KG1 (cell line): ENCODE data around the gene UPF1.

Experiments used
- DNase-seq: peaks from one replicate; lab custom pipeline; 2025; lab: John Stamatoyannopoulos, UW

Gene UPF1

DNA sequence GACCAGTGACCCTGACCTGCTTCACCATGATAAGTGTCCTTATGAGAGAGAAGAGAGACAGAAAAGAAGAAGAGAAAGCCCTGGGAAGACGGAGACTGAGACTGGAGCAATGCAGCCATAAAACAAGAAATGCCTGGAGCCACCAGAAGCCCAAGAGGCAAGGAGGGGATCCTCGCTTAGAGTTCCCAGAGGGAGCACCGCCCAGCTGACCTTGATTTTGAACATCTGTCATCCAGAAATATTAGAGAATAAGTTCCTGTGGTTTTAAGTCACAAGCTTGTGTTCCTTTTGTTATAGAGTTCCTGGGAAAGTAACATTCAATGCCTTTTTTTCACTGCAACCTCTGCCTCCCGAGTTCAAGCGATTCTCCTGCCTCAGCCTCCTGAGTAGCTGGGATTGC lies 44.0 kb downstream of the UPF1 start:
- DNase-seq, result no peak

DNA sequence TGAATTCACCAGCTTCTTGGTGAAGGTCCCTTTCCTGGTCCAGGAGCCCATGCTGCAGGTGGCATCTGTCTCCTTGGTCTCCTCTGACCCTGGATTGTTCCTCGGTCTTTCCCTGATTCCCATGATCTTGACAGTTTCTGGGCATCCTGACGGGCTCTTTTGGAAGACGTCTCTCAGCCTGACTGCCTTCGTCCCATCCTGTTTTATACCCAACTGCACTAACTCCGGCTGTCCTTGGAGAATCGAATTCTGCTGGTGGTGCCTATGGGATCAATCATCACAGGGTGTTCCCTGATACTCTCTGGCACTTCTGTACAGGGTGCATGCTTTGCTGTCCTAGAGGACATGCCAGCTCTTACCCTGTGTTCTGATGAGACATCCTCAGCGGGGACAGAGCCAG lies 45.1 kb downstream of the UPF1 start:
- no peak for DNase-seq

DNA sequence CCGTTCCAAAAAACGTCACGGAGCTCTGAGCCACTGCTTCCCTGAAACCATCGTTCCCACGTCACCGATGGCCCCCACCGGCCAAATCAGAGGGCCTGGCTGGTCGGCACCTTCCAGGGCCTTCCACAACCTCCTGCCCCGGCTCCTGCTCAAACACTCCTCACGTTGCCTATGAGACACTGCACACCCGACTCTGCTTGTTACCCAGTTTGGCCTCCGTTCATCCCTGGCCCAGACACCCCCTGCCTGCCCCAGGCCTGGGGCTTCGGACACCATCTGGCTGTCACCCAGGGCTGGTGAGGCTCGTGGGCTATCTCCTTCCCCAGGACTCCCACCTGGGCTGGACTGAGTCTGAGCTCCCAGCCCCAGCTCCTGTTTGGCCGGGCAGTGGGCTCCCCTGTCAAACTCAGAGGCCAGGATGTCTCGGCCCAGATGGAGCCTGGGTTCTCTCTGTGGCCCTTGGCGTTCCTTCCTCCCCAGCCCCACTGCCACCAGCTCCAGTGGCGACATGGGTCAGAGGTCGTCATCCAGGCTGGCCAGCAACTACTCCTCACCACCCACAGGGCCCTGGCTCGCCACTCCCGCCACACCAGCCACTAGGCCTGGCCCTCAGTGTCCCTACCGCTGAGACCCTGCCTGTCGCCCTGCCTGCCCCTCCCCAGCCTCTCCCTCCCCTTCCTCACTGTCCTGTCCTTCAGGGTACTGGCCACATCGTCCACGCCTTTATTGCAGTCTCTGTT lies 46.5 kb downstream of the UPF1 start:
- no peak for DNase-seq

DNA sequence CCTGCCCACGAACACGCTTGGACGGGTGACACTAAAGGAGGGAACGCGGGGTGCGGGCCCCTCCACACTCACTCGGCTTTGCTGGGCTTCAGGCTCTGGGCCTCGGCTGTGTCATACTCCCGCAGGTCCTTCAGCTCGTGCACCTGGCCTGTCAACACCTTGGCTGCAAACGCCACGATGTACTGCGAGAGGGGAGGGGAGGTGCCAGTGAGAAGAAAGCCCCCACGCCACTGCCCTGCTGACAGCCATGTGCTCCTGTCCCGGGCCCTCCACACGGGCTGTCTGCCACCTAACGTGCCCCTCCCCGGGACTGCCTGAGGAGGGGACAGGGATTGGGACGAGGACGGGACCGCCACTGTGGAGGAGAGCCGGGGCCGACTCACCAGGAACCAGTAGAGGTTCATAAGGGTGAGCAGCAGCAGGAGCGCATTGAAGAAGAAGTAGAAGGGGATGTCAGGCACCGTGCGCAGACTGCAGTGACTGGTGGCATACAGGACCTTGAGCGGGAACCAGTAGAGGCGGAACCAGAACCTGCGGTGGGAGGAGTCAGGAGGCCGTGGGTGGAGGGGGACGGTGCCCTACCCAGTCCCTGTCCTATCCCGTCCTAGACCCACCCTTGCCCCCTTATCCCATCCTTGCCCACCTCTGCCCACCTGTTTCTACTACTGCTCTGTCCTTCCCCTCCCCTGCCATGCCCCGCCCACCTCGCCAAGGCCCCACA lies 47.3 kb downstream of the UPF1 start:
- DNase-seq, result no peak

DNA sequence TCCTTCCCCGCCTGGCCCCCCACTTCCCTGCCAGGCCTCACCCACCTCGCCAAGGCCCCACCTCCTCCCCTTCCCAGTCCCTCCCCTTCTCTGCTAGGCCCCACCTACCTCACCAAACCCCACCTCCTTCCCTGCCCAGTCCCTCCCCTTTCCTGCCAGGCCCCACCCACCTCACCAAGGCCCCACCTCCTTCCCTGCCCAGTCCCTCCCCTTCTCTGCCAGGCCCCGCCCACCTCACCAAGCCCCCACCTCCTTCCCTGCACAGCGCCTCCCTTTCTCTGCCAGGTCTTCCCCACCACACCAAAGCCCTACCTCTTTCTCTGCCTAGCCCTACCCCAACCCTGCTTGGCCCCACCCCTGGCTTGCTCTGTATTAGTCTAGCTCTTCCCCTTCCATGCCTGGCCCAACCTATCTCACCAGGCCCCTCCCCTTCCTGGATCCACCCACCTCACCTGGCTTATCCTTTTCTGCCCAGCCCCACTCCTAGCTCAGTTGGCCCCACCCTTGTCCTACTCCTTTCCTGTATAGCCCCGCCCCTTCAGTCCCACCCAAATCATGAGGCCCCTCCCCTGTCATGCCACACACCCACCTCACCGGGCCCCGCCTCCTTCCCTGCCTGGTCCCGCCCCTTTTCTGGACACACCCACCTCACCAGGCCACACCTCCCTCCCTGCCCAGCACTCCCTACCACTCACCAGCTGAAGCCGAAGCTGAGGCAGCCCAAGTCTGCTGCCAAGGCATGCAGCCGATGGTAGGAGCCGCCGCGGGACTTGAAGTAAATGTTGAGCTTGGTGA lies 48.0 kb downstream of the UPF1 start:
- DNase-seq, result no peak

DNA sequence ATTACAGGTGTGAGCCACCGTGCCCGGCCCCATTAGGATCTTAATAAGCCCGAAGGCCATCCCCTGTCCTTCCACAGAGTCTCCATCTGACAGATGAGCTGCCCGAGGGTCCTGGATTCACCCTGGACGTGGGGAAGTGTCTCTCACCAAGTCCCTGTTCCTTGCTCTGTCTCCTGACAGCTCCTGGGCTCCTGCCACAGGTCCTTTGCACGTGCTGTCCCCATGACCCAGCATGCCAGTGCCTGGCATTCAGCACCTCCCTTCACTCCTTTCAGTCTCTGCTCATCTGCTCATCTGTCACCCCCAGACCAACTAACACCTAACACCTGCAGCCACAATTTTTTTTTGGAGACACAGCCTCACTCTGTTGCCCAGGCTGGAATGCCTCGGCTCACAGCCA lies 49.7 kb downstream of the UPF1 start:
- no peak for DNase-seq

DNA sequence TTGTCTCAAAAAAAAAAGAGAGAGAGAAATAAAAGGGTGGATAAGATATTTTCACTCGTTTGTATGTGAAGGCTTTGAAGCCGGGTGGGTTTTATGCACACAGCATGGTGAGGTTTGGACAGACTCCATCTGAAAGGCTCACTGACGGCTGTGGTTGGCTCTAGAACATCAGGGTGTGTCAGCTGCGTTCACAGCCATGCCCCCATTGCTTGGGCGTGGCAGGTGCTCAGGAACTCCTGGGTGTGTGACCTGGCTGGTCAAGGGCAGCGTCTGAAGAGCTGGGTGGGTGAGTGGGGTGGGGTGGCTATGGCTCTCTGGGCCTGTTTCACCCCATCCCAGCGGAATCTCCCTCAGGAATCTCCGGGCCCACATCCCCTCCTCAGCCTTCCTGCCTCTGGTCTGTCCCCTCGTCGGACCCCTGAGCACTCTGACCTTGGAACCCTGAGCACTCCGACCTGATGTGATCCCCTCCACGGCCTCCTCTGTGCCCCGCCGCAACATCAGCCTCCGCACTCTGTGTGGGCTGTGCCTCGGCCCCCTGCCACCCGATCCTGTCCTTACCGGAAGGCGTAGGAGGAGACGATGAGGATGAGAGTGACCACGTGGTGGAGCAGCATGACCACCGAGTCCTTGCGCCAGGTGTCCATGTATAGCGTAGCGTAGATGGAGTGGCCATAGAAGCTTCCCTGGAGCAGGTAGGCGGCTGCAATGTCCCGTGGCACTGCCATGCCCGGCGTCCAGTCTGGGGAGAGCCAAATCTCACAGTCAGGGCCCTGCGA lies 52.0 kb downstream of the UPF1 start:
- DNase-seq, result no peak

DNA sequence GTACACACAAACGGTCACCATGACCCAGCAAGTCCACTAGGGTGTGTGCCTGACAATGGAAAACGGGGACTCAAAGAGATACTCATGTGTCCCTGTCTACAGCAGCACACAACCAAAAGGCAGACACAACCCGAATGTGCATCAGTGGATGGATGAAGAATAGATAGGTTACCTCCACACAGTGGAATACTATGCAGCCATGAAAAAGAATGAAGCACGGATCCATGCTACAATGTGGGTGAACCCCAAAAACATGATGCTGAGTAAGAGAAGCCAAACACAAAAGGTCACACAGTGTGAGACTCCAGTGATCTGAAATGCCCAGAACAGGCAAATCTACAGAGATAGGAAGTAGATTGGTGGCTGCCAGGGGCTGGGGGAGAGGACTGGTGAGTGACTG lies 55.2 kb downstream of the UPF1 start:
- no peak for DNase-seq

DNA sequence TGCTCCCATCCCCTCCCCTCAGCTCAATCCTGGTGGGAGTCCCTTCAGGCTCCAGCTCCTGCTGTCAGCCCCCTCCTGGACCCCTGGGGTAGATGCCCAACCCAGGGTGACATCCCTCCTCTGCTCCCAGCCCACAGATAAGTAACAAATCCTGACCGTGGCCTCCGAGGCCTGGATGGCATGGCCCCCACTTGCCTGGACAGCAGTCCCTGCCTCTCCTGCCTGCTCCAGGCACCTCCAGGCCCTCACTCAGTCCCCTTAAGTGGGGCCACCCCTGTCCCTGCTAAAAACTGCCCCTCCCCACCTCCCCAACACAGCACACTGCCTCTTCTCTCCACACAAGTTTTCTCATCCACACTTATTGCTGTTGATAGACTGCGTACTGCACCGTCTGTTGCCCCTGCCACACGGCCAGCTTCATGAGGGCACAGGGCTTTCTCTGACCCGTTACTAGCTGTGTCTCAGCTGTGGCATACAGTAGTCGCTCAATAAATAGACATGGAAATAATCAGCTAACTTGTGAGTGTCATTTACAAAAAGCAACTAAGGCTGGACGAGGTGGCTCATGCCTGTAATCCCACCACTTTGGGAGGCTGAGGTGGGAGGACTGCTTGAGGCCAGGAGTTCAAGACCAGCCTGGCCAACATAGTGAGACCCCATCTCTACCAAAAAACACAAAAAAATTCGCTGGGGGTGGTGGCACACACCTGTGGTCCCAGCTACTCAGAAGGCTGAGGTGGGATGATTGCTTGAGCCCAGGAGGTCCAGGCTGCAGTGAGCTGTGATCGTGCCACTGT lies 58.4 kb downstream of the UPF1 start:
- no peak for DNase-seq

DNA sequence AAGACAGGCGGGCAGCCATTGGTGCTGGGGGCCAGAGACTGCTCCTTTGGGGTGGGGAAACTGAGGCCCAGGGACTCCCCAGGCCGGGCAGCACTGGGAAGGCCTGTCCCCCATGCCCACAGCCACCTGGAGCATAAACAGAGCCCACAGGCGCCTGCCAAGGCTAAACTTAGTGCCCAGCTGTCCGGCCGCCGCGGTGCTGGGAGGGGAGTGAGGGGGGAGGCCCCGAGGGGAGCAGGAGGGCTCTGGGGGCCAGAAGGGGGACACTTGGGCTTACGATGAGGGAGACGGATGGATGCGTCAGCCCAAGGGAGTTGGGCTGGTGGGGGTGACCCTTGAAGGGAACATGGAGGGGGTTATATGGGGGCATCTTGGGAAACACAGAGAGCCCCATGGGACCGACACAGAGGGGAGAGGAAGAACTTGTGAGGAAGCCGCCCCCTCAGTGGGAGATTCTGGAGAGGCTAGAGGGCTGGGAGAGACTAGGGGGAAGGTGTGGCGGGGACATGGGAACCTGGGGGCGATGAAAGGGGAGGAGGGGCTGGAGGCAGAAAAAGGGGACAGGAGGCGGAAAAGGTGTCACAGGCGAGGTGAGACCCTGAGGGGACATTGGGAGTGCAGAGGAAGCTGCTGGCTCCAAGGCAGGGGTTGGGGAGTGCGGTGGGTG lies 62.0 kb downstream of the UPF1 start:
- DNase-seq, result no peak

DNA sequence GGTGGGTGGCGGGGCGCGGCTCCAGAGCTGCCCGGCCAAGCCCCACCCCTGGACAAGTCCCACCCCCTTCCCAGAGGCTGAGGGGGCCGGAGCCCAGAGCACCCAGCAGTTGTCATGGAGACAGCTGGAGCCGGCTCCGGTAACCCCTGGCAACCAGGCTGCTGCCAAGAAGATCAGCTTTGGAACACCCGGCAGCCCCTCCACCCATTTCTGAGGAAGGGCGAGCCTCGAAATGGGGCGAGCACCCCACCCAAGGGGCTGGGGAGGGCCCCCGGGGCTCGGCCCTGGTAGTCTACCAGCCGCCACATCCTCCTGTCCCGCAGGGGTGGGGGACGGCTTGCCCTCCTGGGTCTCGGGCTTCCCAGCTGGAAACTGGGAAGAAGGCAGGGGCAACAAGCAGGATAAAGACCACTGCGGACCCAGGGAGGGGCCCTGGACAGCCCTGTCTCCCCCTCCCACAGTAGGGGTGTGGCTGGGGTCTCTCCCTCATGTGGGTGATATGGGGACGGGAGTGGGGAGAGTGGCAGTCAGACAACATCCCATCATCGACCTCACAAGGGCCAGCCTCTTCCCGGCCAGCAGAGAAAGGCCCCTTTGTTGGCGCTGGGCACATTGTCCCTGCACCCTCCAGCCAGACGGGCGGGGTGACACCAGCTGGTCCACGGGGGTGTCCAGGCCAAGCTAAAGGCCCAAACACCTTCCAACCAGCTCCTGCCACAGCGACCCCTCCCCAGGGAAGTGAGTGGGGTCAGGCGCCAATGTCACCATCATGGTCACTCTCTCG lies 62.7 kb downstream of the UPF1 start:
- no peak for DNase-seq

DNA sequence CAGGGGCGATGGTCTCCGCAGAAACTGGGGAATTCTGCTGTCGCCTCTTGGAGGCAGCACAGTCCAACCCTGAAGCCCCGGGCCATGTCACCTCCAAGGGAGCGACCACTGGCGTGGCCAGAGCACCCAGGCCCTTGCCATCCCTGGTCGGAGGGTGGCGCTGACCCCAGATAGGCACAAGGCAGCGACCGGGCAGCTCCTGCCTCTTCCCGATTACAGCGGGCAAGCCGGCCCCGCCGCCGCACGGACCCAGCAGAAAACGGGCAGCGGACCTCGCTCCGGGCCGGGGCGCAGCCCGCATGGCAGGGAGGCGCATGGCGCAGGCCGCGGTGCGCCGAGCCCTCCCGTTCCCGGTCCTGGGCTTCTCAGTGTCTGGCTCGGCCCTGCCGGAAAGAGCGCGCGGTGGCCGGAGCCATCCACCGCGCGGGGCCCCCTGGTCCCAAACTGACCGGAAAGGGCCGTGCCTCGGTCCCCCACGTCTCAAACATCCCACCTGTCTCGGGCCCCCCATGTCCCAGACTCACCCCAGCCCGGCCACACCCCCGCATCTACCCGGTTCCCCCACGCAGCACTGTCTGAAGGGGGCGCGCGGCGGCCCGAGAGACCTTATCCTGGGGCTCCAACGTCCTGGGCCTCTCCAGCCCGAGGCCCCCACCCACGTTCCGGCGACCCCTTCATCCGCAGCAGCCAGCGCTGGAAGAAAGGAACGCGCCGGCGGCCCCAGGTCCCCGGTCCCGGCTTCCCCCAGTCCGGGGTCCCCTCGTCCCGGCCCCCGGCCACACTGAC lies 63.5 kb downstream of the UPF1 start:
- peak; percentile 18 for DNase-seq

DNA sequence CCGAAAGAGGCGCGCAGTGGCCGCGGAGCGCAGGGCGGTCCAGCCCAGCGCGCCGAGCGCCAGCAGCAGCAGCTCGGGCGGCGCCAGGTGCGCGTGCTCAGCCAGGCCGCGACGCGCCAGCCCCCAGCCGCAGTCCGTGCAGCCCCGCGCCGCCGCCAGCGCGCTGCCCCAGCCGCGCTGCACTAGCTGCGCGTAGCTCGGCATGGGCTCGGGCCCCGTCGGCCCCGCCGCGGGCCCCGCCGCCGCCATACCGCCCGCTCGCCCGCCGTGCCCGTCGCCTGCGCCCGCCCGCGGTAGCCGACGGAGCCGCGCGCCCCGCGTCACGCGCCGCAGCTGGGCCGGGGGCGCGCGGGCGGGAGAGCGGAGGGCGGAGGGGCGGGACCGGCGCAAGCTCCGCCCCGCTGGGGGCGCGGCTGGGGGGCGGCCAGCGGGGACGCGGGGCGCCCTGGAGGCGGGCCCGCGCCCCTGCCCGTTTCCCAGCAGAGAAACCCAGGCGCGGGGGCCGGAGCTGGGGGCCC lies 64.1 kb downstream of the UPF1 start, which contains the start of gene CERS1:
TSS of gene CERS1 (minus strand) at position 335 of the 518 bp plus-strand sequence. CDS start at position 249, 86 bp downstream.
- no peak for DNase-seq

DNA sequence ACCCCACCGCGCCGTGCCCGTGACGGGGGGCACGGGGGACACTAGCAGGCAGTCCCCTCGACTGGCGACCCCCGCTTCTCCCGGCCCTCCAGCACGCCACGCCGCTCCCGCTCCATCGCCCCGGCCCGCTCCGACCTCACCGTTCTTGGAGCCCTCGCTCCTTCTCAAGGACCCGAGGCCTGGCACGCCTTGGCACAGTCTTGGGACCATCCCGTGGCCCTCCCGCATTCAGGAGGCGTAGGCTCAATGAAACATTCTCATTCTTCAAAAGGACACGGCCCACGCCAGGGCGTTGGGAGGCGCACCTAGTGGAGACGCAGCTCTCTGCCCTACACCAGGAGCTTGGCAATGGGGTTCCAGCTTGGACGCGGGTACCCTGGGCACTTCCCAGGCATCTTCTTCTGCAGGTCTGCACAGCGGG lies 64.7 kb downstream of the UPF1 start:
- no peak for DNase-seq

DNA sequence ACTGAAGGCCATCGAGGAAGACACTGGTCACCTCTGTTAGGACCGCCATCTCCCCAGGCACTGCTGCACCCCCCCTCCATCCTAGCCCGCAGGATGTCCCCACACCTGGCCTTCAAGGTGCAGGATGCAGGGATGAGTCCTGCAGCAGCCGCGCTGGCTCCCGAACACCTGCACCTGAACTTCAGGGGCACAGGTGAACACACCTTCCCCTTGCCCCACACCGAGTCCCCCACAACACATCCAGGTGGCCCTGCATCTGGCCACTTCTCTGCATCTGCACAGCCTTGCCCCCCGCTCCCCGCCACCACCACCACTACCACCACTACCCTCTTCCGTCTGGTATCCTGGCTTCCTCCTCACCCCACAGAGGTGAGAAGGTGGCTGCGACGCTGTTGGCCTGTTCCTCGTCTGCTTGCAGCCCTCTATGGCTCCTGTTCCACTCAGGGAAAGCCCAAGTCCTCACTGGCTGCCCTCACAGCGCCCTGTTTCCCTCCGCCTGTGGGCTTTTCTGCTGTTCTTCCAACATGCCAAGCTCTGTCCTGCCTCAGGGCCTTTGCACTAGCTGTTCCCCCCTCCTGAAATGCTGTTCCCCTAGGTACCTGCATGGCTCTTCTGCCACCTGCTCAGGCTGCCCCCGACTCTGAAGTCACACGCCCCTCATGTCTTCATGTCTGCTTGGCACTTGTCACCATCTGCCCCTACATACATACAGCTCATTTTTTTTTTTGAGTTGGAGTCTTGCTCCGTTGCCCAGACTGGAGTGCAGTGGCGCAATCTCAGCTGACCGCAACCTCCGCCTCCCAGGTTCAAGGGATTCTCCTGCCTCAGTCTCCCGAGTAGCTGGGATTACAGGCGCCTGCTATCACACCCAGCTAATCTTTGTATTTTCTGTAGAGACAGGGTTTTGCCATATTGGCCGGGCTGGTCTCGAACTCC lies 65.6 kb downstream of the UPF1 start:
- DNase-seq, result no peak

DNA sequence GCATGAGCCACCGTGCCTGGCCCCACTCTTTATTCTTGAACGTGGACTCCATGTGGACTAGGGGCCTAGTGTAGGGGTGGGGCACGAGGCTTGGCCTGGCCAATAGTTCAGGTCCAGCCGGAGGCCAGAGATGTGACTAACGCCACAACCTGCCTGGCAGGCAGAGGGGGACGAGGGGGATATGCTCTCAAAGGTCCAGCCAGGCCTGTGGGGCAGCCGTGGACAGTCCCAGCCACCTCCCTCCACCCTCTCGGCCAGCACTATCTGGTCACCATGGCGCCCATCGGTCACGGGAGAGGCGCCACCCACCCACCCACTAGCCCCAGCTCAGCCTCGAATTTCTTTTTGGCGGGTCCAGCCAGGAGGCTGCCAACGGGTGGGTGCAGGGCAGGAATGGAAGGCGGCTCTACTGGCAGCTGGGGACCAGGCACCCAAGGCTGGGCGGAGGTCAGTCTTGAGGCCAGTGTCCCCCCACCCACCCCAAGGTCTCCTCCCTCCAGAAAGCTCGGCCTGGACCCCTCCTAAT lies 66.4 kb downstream of the UPF1 start:
- no peak for DNase-seq
